Cardiac atrium fibroblast (primary cell): ENCODE data around the gene OARD1. TPM values are rescaled to one million over a fixed set of nuclear protein-coding genes. Genes with fewer than 3 reads are reported as not detected.

ENCODE experiments used
- total RNA-seq: library from RNA; depleted of rRNA; stranded (reverse); fragments of >200 nt; gene quantifications from 2 replicates; pipeline ENCODE4 v1.2.3, GENCODE V29; 2015

The OARD1 gene, protein sequence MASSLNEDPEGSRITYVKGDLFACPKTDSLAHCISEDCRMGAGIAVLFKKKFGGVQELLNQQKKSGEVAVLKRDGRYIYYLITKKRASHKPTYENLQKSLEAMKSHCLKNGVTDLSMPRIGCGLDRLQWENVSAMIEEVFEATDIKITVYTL
- 8.7 and 8.9 TPM in 2 replicates for total RNA-seq

DNA sequence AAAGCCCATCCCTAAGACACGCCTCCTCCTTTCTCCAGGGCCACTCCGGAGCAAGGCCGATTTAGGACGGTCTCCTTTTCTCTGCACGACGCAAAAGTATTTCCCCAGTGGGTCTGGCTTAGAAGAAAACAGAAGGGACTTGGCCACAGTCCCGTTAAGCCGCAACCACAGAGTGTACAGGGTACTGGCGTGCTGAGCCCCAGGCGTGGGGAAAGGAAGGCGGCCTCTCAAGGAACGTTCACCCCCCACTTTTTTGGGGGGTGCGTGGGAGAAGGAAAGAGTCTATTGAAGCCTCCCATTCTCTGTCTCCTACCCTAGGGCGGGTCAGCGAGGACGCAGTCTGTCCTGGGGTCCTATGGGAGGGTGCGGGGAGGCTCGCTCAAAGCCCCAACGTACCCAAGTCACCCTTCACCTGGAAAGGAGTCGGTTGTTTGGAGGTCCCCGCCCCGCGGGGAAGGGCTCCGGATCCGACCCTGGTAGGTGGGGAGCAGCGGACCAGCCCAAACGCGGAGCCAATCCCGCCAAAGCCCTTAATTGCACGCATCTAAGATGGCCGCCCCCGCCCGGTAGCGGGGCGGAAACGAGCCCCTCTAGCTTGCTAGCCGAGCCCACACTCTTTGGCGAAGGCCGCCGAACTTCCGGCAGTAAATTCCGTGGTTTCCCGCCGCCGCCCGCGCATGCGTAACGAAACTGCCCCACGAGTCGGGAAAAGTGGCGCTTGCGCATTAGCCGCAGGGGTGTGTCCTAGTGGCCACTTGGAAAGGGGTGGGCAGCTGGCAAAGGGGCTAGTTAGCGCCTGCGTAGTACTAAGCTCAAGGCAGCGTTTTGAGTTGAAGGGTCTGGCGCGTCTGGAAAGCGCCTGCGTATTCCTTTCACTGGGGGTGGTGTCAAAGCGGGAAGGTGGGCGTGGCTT lies at the start of gene OARD1:
Gene OARD1 (minus strand): TSS at position 434 of the 913 bp plus-strand sequence. CDS start 722 bp downstream, outside the sequence.

DNA sequence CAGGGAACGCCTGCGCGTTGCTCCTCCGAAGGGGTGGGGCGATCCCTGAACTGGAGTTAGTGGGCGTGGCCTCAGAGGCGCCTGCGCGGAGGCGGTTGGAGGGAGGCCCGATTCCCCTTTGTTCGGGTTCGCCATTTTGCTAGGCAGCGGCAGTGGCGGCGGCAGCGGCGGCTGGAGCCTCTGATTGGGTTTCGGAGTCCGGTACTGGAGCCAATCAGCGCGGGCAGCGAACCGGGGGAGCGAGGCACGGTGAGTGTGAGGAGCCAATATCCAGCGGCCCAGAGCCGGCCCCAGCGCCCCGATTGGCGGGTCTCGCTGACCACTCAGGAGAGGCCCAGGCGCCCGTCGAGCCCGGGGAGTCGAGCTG lies 663 bp upstream of the OARD1 start, which contains the start of gene NFYA:
Gene NFYA (plus strand): TSS at position 139 of the 367 bp plus-strand sequence. CDS start 6,116 bp downstream, outside the sequence.

DNA sequence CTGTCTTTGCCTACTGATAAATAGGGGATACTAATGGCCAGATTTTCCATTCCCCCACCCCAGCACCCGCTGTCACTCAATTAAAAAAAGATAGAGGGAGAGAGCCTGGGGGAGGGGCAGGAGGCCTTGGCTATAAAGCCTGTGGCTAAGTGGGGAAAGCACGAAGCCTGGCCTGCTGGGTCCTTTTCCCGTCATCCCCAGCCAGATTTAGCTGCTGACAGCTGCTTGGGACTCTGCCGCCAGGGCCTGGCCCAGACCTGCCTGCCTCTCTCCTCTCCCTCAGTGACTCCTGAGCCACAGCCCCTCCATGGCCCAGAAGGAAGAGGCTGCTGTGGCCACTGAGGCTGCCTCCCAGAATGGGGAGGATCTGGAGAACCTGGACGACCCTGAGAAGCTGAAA lies 19.1 kb downstream of the OARD1 start, which contains the start of gene APOBEC2:
Gene APOBEC2 (plus strand): TSS at position 162 of the 400 bp plus-strand sequence. CDS start 146 bp downstream, at position 308.

DNA sequence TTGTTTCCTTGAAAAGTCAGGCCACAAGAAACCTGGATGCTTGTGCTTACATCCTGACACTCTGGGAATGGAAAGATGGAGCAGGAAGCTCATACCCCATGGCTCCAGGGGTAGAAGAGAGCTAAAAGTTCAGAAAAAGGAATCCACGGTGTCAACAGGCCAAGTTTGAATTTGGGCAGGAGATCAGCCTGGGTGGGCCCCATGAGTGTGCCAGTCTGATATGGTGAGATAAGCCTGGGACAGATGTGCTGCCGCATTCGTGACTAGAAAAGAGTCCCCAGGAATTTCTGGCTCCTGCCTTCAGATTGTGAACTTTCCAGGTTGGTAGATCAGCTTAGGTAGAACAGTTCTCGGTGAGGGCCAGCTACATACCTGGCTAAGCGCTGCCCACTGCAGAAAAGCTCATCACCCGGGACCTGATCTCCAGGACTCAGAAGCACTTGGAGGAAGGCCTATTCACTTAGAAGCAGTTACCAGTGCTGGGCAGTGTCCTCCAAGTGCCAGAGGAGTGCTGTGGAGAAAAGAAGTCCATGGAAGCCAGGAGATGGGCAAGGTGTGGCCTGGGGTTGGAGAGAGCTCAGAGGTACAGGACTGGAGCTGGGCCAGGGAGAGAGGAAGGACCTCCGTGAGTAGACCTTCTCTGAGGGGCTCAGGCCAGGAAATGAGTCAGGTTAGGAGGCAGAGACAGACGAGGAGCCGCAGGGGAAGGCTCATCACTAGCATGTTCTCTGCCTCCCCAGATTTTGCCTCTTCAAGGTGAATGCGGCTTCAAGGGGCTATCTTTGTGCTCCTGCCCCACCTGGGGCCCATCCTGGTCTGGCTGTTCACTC lies 29.7 kb downstream of the OARD1 start, which contains the start of gene TSPO2:
Gene TSPO2 (plus strand): TSS at position 242 of the 830 bp plus-strand sequence. CDS start 519 bp downstream, at position 761.

DNA sequence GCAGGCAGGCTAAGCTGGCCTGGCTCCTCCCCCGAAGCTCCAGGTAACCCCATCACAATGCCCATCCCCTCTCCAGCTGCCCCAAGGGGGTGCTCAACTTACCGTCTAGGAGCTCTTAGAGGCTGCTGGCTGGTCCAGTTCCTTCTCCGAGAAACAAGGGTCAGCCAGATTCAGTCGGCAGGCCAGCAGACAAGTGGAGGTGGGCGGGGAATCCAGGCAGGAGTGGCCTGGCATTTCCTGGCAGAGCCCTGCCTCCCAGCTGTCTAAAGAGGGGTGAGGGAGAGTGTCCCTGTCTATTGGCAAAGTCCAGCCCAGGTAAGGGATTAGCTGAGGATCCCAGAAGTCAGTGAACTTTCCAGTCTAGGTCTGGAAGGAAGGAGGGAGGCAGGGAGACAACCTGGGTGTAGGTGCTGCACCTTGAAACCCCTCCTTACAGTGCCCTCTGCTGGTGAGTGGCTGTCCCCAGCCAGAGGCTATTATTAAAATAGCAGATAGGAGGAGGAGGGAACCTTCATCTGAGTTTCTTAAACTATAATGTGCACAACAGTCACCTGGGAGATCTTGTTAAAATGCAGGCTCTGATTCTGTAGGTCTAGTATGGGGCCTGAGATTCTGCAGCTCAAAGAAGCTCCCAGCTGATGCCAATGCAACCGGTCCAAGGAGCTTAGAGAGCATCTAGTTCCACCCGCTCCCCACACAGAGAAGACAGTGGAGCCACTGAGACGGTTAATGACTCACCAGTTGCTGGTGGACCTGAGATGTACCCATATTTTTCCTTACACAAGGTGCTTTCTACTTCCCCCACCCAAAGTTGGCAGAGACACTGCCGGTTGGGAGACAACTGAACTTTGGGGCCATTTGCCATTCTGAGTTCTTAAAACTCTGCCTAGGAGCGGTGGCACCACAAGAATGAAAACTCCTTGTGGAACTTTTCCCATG lies 32.8 kb downstream of the OARD1 start, which contains the start of gene UNC5CL:
Gene UNC5CL (minus strand): TSS at position 162 of the 939 bp plus-strand sequence. CDS start 4,147 bp downstream, outside the sequence.

Other genes starting within 250 kb of the OARD1 start
- gene UNC5CL, start 33.1 kb downstream of the OARD1 start, total RNA-seq: not detected in 2 replicates
- gene TSPO2, start 29.9 kb downstream of the OARD1 start, total RNA-seq: not detected in 2 replicates
- gene APOBEC2, start 19.2 kb downstream of the OARD1 start, total RNA-seq: not detected in 2 replicates
- 7.6 and 8.7 TPM in 2 replicates for gene NFYA, start 618 bp upstream of the OARD1 start, total RNA-seq
- gene TREML1, start 82.0 kb upstream of the OARD1 start, total RNA-seq: not detected in 2 replicates
- not detected in 2 replicates for gene TREM2, start 90.8 kb upstream of the OARD1 start, total RNA-seq
- not detected in 2 replicates for gene TREML2, start 128.8 kb upstream of the OARD1 start, total RNA-seq
- not detected in 2 replicates for gene TREML4, start 156.0 kb upstream of the OARD1 start, total RNA-seq
- gene TREM1, start 214.3 kb upstream of the OARD1 start, total RNA-seq: 0.36 and 8.6 TPM in 2 replicates